Measurements from ENCODE around the gene EDC4.

GRCh38 chr16:67922740-67923139 is 49.9 kb downstream of the EDC4 start:
- TF ChIP-seq, protein P1, sequence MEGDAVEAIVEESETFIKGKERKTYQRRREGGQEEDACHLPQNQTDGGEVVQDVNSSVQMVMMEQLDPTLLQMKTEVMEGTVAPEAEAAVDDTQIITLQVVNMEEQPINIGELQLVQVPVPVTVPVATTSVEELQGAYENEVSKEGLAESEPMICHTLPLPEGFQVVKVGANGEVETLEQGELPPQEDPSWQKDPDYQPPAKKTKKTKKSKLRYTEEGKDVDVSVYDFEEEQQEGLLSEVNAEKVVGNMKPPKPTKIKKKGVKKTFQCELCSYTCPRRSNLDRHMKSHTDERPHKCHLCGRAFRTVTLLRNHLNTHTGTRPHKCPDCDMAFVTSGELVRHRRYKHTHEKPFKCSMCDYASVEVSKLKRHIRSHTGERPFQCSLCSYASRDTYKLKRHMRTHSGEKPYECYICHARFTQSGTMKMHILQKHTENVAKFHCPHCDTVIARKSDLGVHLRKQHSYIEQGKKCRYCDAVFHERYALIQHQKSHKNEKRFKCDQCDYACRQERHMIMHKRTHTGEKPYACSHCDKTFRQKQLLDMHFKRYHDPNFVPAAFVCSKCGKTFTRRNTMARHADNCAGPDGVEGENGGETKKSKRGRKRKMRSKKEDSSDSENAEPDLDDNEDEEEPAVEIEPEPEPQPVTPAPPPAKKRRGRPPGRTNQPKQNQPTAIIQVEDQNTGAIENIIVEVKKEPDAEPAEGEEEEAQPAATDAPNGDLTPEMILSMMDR (conservative IDR thresholded peaks at IDR 0.05; ENCODE audit: low read length): no peak
- no peak for TF ChIP-seq EZH2phosphoT487 (IDR thresholded peaks at IDR 0.05; ENCODE audit: borderline replicate concordance, low read depth, low read length)

All from OCI-LY7 (cell line).